K562 (cell line): ENCODE data around the gene MCC. TPM values are rescaled to one million over a fixed set of nuclear protein-coding genes. Genes with fewer than 3 reads are reported as not detected.

Experiments
- ATAC-seq: fragments of 200-7000 bp; cut with Tn5 transposase; 3 replicates; pipeline ENCODE4 v1.9.1; 2020; ENCODE audit warnings: moderate library complexity
- BruUV-seq: library from RNA; stranded (reverse); fragments of 400-500 nt; replicated peaks from 2 replicates; lab custom pipeline; 2021; lab: Mats Ljungman, UMichigan
- CTCF ChIA-PET: fragments of 300-600 bp; formaldehyde crosslinking; extraction: SDS; loops from one replicate; lab custom pipeline; 2021; ENCODE audit warnings: low intra/inter-chr PET ratio; lab: Yijun Ruan, JAX
- POLR2A ChIA-PET: fragments of 300-600, 350-650 bp; sonication (Branson Sonifier 250); formaldehyde crosslinking; extraction: SDS; loops from one replicate; lab custom pipeline; 2021; ENCODE audit warnings: antibody characterized with exemption, inconsistent platforms; lab: Yijun Ruan, JAX
- DNase-seq, 4 experiments: peaks; one replicate each; pipeline versions ENCODE4 v3.0.0 to v3.0.0-alpha.2; 2011 to 2018; ENCODE audit warnings: low spot score in 3 of 4, mixed read lengths in 3 of 4; ENCODE audit errors: extremely low read depth in 1 of 4
- FAIRE-seq: peaks from 2 replicates; lab custom pipeline; 2011; peaks lifted over from hg19 to GRCh38; lab: Jason Lieb, UNC
- H2AFZ ChIP-seq: 2 replicates; pipeline ENCODE4 v1.6.0; 2011; ENCODE audit warnings: low read depth, low read length, control low read depth, inconsistent platforms
- H3K27ac ChIP-seq: fragments of 200-600 bp; 3 replicates; pipeline ENCODE4 v1.8.0; 2011; ENCODE audit warnings: low read depth, mild to moderate bottlenecking, control low read depth, inconsistent platforms, low read length, moderate library complexity, mixed read lengths; ENCODE audit errors: extremely low read depth
- H3K27me3 ChIP-seq, 2 experiments: fragments of 300-600 bp in 1 of 2; 2 replicates in 1 of 2; 3 replicates in 1 of 2; pipeline versions ENCODE4 v1.6.0 to v1.8.0; 2011; ENCODE audit warnings: inconsistent platforms in 2 of 2, low read length in 2 of 2, mild to moderate bottlenecking in 1 of 2, mixed read lengths in 1 of 2, moderate library complexity in 1 of 2; ENCODE audit not compliant: control insufficient read depth in 2 of 2, insufficient read depth in 2 of 2
- H3K36me3 ChIP-seq: fragments of 300-600 bp; 3 replicates; pipeline ENCODE4 v1.8.0; 2011; ENCODE audit warnings: mild to moderate bottlenecking, low read length, inconsistent platforms; ENCODE audit not compliant: control insufficient read depth, insufficient read depth
- H3K4me1 ChIP-seq, 2 experiments: fragments of 200-600 bp in 1 of 2; replicated peaks in 1 of 2; 2 replicates in 1 of 2; 3 replicates in 1 of 2; pipeline versions ENCODE4 v1.5.1 to v1.8.0; 2011; ENCODE audit warnings: inconsistent platforms in 2 of 2, low read length in 2 of 2, mild to moderate bottlenecking in 1 of 2, mixed read lengths in 1 of 2, moderate library complexity in 1 of 2; ENCODE audit not compliant: control insufficient read depth in 2 of 2, insufficient read depth in 2 of 2
- H3K4me2 ChIP-seq: 2 replicates; pipeline ENCODE4 v1.6.1; 2011; ENCODE audit warnings: low read length, control low read depth, inconsistent platforms, mixed read lengths; ENCODE audit not compliant: insufficient read depth
- H3K4me3 ChIP-seq: fragments of 200-600 bp; sonication (generic), shearing (Covaris generic); 2 replicates; pipeline ENCODE4 v1.5.1; 2016; ENCODE audit warnings: control low read depth, inconsistent platforms
- H3K79me2 ChIP-seq: fragments of 200-600 bp; 3 replicates; pipeline ENCODE4 v1.8.0; 2011; ENCODE audit warnings: low read length, inconsistent platforms; ENCODE audit not compliant: control insufficient read depth, insufficient read depth
- H3K9ac ChIP-seq, 2 experiments: 2 replicates each; pipeline versions ENCODE4 v1.6.0 to v1.6.1; 2011; ENCODE audit warnings: low read depth in 2 of 2, low read length in 2 of 2, control low read depth in 1 of 2, inconsistent platforms in 1 of 2, mild to moderate bottlenecking in 1 of 2, mixed read lengths in 1 of 2; ENCODE audit not compliant: insufficient read depth in 1 of 2
- H3K9me1 ChIP-seq: one replicate; pipeline ENCODE4 v1.6.0; 2011; ENCODE audit warnings: inconsistent platforms, mild to moderate bottlenecking, low read length, moderate library complexity; ENCODE audit not compliant: control insufficient read depth, insufficient read depth
- H3K9me3 ChIP-seq: replicated peaks from 2 replicates; pipeline ENCODE4 v1.5.1; 2011; ENCODE audit warnings: low read depth, low read length, inconsistent platforms; ENCODE audit not compliant: control insufficient read depth, insufficient read depth
- H4K20me1 ChIP-seq: replicated peaks from 2 replicates; pipeline ENCODE4 v1.6.1; 2011; ENCODE audit warnings: low read length, inconsistent platforms, mixed read lengths; ENCODE audit not compliant: control insufficient read depth, insufficient read depth
- ATF1 ChIP-seq, 2 experiments: fragments of 450-650 bp in 1 of 2; IDR thresholded peaks; 2 replicates each; pipeline ENCODE4 v1.6.1; 2016; ENCODE audit warnings: missing compliant biosample characterization in 1 of 2, missing genetic modification characterization in 1 of 2
- ATF3 ChIP-seq, 2 experiments: fragments of 450-650 bp in 1 of 2; sonication (generic) in 1 of 2; formaldehyde crosslinking in 1 of 2; IDR thresholded peaks in 1 of 2; conservative IDR thresholded peaks in 1 of 2; 2 replicates each; pipeline versions ENCODE4 v1.6.1 to v1.8.1; 2016 to 2023; ENCODE audit warnings: mild to moderate bottlenecking in 2 of 2, moderate library complexity in 2 of 2, inconsistent platforms in 1 of 2, missing genetic modification reagents in 1 of 2
- CCNT2 ChIP-seq: IDR thresholded peaks from 2 replicates; pipeline ENCODE4 v1.6.1; 2011; ENCODE audit warnings: borderline replicate concordance, low read depth, mild to moderate bottlenecking, moderate library complexity, mixed read lengths, low read length; ENCODE audit not compliant: insufficient read length; ENCODE audit errors: extremely low read depth
- CREB5 ChIP-seq: fragments of 250-450 bp; sonication (Bioruptor Pico); IDR thresholded peaks from 2 replicates; pipeline ENCODE4 v1.5.0; 2020; ENCODE audit warnings: mild to moderate bottlenecking
- ESRRA ChIP-seq: fragments of 450-650 bp; IDR thresholded peaks from 2 replicates; pipeline ENCODE4 v1.6.1; 2014; ENCODE audit warnings: low read depth, mild to moderate bottlenecking, moderate library complexity, borderline replicate concordance
- KAT8 ChIP-seq: fragments of 450-650 bp; IDR thresholded peaks from 2 replicates; pipeline ENCODE4 v1.6.1; 2016; ENCODE audit warnings: low read depth, mild to moderate bottlenecking
- NR4A1 ChIP-seq, 2 experiments: fragments of 250-450 bp in 1 of 2; fragments of 450-650 bp in 1 of 2; sonication (Bioruptor Pico) in 1 of 2; IDR thresholded peaks; 2 replicates each; pipeline versions ENCODE4 v1.4.0 to v1.6.1; 2016 to 2020; ENCODE audit warnings: mild to moderate bottlenecking in 2 of 2, missing compliant biosample characterization in 1 of 2, missing genetic modification characterization in 1 of 2, moderate library complexity in 1 of 2
- NUFIP1 ChIP-seq: fragments of 450-650 bp; IDR thresholded peaks from 2 replicates; pipeline ENCODE4 v1.6.1; 2018; ENCODE audit not compliant: partially characterized antibody
- RNF2 ChIP-seq: sonication (generic); IDR thresholded peaks from 2 replicates; pipeline ENCODE4 v1.6.1; 2016
- SAP30 ChIP-seq: fragments of 200-600 bp; sonication (generic); IDR thresholded peaks from 2 replicates; pipeline ENCODE4 v1.6.1; 2012; ENCODE audit warnings: borderline replicate concordance, low read depth, mild to moderate bottlenecking, moderate library complexity, low read length, control low read depth, inconsistent platforms; ENCODE audit not compliant: insufficient read depth, poor library complexity, severe bottlenecking
- SIN3B ChIP-seq: fragments of 450-650 bp; IDR thresholded peaks from 2 replicates; pipeline ENCODE4 v1.6.1; 2017; ENCODE audit warnings: low read depth, mild to moderate bottlenecking, moderate library complexity
- ZKSCAN8 ChIP-seq: fragments of 200-800 bp; sonication (Bioruptor generic); IDR thresholded peaks from 2 replicates; pipeline ENCODE4 v1.6.1; 2016; ENCODE audit warnings: missing genetic modification characterization, missing compliant biosample characterization
- ZNF707 ChIP-seq: fragments of 250-450 bp; sonication (Bioruptor Pico); conservative IDR thresholded peaks from 2 replicates; pipeline ENCODE4 v1.8.0; 2022; ENCODE audit warnings: inconsistent platforms, mild to moderate bottlenecking, moderate library complexity
- WGBS: fragments of 100-300 bp; shearing (Covaris generic); methylation state at CpG from one replicate; pipeline ENCODE4 v1.1.6; 2016; ENCODE audit warnings: low coverage, mixed read lengths; ENCODE audit not compliant: insufficient coverage; ENCODE audit errors: missing lambda C conversion rate; 5-methylcytosine and 5-hydroxymethylcytosine counted together
- in situ Hi-C: fragments of 300-500 bp; cut with MboI; formaldehyde crosslinking; loops from 4 replicates; pipeline ENCODE4 v1.15.0; 2018; ENCODE audit warnings: inconsistent platforms, mixed read lengths
- intact Hi-C: fragments of 100-400 bp; cut with micrococcal nuclease; formaldehyde crosslinking; loops from 2 replicates; pipeline ENCODE4 v1.14.2; 2022
- polyA plus RNA-seq, 8 experiments: library from polyadenylated mRNA; depleted of rRNA in 4 of 8; stranded (reverse) in 5 of 8; unstranded in 3 of 8; fragments of >200 nt; fragmentation: Nextera tagmentation in 2 of 8; fragmentation: Illumina TruSeq in 1 of 8; extraction: Ambion mirVana in 2 of 8; extraction: Trizol in 1 of 8; gene quantifications; 2 replicates each; pipeline versions ENCODE4 v1.2.1 to v1.2.3, GENCODE V29; 2011 to 2014; ENCODE audit warnings: inconsistent platforms in 1 of 8, missing spikeins in 1 of 8
- total RNA-seq, 7 experiments: library from RNA; depleted of rRNA in 6 of 7; stranded (reverse); fragments of >200 nt in 6 of 7; fragmentation: Illumina TruSeq in 2 of 7; extraction: Trizol in 2 of 7; gene quantifications; 2 replicates each; pipeline versions ENCODE4 v1.2.1 to v1.2.3, GENCODE V29; 2011 to 2021; ENCODE audit warnings: low replicate concordance in 1 of 7

Gene MCC
- total and polyA plus RNA-seq, 9 of the 15 experiments (the other 6 are each of a cell fraction or from before 2014, with no cell fraction given) = 0.04 to 0.24 (median 0.06) TPM; not detected in 1

GRCh38 chr5:113265190-113265589 is 223.1 kb downstream of the MCC start:
- no peaks in the 10 kb centered on the region for H3K4me1 ChIP-seq
- H3K79me2 ChIP-seq = no peaks in the 10 kb centered on the region
- H3K4me3 ChIP-seq = no peak overlapping the region
- intact Hi-C loops = no loop called here
- BruUV-seq = no TSS peak
- H3K27ac ChIP-seq = no peak overlapping the region
- no peak overlapping the region for H3K4me2 ChIP-seq
- H2AFZ ChIP-seq = no peak overlapping the region
- H3K9me3 ChIP-seq = no peaks in the 10 kb centered on the region
- FAIRE-seq = no peak
- ATAC-seq = no peak
- CTCF ChIA-PET = no interaction called here
- no peak for DNase-seq
- TF ChIP-seq ATF1 (CRISPR knock-in tag; IDR thresholded peaks at IDR 0.05) (no peak), ATF1 (tag; IDR thresholded peaks at IDR 0.05) (peak; percentile 48), ATF3 (IDR thresholded peaks at IDR 0.05) (no peak), ATF3 (CRISPR knock-in tag; conservative IDR thresholded peaks at IDR 0.05) (no peak)
- H3K27me3 ChIP-seq = no peaks in the 10 kb centered on the region
- H3K36me3 ChIP-seq = no peaks in the 10 kb centered on the region
- in situ Hi-C loops = no loop called here
- H3K9ac ChIP-seq = no peak overlapping the region
- no peaks in the 10 kb centered on the region for H3K9me1 ChIP-seq
- POLR2A ChIA-PET = no interaction called here
- WGBS = 2% methylated on average over 4 of the region's 4 CpGs
- H4K20me1 ChIP-seq = no peaks in the 10 kb centered on the region

- in situ Hi-C loops (no loop called here), intact Hi-C loops (no loop called here)
- no TSS peak for BruUV-seq
- Histone ChIP-seq H3K27ac (no peak overlapping the region), H3K9ac (no peak overlapping the region), H3K36me3 (no peaks in the 10 kb centered on the region), H4K20me1 (no peaks in the 10 kb centered on the region), H3K79me2 (no peaks in the 10 kb centered on the region), H3K9me1 (no peaks in the 10 kb centered on the region), H3K4me2 (no peak overlapping the region), H3K4me1 (no peaks in the 10 kb centered on the region), H2AFZ (no peak overlapping the region), H3K27me3 (no peaks in the 10 kb centered on the region), H3K4me3 (no peak overlapping the region), H3K9me3 (no peaks in the 10 kb centered on the region)
- ChIA-PET POLR2A (interaction anchor here (1.3 kb wide), 1 partner anchor 20 kb away, joined by 5 read pairs; no protein-coding TSS in a partner anchor), CTCF (no interaction called here)
- WGBS = 1% methylated on average over 6 of the region's 6 CpGs
- FAIRE-seq = no peak
- ATAC-seq = no peak
- DNase-seq = no peak
- TF ChIP-seq ESRRA (no peak), SAP30 (no peak), KAT8 (no peak), CREB5 (no peak), CCNT2 (no peak), SIN3B (no peak), NR4A1 (CRISPR knock-in tag; IDR thresholded peaks at IDR 0.05) (no peak), NR4A1 (tag; IDR thresholded peaks at IDR 0.05) (no peak), NUFIP1 (no peak), ZNF707 (no peak), RNF2 (no peak), ZKSCAN8 (CRISPR knock-in tag) (no peak)
These were observed 224.2 kb downstream of the MCC start for GRCh38 chr5:113264046-113264445.
